GM20000 (cell line): Measurements from ENCODE around the gene TOP1.

ENCODE experiments used
- DNase-seq: peaks from one replicate; pipeline ENCODE4 v3.0.0; 2012; ENCODE audit warnings: low spot score
- CTCF ChIP-seq: IDR thresholded peaks from 2 replicates; pipeline ENCODE4 v1.5.1; 2012; ENCODE audit warnings: mild to moderate bottlenecking, control low read depth; ENCODE audit errors: extremely low read depth, missing control alignments

TOP1 gene

DNA sequence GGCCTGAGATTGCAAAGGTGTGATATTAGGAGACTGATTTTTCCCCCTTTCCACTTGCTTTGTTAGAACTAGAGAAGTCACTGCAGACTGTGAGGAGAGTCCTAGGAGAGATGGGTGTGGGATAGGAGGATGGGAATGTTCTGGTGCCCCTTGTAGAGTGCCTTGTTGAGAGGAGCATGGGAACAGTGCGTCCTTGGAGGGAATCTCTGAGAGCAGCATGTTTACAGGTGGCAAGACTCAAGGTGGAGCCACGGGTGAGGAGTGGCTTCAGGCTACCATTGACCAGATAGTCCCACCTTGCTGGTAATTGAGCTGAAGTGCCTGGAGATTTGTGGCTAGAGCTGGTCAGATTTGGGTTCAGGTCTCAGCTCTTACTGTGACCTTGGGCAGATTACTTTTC lies 114.7 kb downstream of the TOP1 start:
- no peak for DNase-seq
- no peak for TF ChIP-seq CTCF

DNA sequence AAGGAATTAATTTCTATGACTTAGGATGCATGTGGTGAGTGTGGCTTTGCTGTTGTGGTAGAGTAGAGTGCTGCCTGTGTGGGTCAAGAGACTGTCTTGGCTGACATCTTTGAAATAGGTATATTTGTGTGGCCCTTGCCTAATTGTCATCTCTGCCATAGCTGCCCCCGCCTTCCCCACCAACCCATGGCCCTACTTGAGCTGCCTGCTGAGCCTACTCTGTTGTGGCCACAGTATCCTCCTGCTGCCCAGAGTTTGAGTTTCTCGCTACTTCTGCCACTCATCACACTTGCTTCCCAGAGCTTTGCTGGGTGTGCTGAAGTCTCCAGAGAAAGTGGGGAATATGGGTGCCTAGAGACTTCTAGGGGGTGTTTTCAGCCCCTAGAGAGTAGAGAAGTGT lies 116.7 kb downstream of the TOP1 start:
- no peak for DNase-seq
- no peak for TF ChIP-seq CTCF

- no peak for DNase-seq
- TF ChIP-seq CTCF = no peak
Observed at GRCh38 chr20:41145821-41146620, 117.4 kb downstream of the TOP1 start.

DNA sequence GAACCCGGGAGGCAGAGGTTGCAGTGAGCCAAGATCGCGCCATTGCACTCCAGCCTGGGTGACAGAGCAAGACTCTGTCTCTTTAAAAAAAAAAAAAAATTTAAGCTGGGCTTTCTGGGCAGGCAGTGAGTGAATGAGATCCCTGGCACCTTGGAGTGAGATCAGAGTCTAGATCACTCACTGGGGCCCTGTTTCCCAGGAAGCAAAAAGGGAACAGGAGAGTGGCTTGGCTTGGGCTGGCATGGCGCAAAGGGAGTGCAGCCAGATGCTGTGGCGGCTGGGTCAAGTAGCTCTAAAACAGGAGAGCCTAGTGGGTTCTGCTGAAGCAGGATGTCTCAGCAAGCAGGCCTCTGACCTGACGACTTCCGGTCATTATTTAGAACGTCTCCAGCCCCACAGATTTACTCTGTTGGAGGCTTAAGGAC lies 119.2 kb downstream of the TOP1 start:
- DNase-seq = no peak
- no peak for TF ChIP-seq CTCF

- no peak for DNase-seq
Observed at GRCh38 chr20:41148942-41149341, 120.3 kb downstream of the TOP1 start.

DNA sequence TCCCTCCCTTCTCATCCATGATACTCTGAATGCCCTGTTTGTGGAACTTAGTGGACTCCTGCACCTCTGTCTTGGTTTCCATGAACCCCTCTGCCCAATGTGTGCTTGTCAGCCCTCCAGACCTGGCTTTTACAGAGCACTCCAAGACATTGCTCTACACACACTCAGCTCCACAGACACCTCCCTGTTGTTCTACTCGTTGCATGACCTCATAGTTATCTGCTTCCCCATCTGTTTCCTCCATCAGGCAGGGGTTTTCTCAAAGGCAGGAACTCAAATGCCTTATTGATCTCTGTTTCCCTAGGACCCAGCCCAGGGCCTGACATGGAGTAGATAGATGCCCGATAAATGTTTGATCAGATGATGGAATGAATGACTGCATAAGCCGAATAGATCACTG lies 122.0 kb downstream of the TOP1 start:
- TF ChIP-seq CTCF = no peak
- DNase-seq = no peak

More at GRCh38 chr20:41148942-41149341, 120.3 kb downstream of the TOP1 start:
- TF ChIP-seq CTCF = no peak

GRCh38 chr20:41151134-41151869 lies 122.7 kb downstream of the TOP1 start:
- TF ChIP-seq CTCF = no peak
- DNase-seq = no peak
